ENCODE measurements around the gene AASDHPPT.
A peak's percentile ranks its signal among the peaks of the same experiment; 100 is the strongest.

Gene AASDHPPT

DNA sequence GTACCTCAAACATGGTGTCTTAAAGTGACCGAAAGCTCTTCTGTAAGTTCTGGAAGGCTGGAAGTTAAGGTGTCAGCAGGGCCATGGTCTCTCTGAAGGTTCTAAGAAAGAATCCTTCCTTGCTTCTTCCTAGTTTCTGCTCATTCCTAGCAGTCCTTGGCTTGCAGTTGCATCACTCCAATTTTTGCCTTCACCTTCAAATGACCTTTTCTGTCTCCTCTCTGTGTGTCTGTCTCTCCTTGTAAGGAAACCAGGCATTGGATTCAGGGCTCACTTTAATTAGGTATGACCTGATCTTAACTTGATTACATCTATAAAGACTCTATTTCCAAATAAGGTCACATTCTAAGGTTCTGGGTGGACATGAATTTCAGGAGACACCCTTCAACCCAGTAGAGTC, 8.7 kb downstream of the AASDHPPT start:
- no peak for DNase-seq (ENCODE audit: insufficient read length, low spot score)
- peak; percentile 23 for FAIRE-seq

DNA sequence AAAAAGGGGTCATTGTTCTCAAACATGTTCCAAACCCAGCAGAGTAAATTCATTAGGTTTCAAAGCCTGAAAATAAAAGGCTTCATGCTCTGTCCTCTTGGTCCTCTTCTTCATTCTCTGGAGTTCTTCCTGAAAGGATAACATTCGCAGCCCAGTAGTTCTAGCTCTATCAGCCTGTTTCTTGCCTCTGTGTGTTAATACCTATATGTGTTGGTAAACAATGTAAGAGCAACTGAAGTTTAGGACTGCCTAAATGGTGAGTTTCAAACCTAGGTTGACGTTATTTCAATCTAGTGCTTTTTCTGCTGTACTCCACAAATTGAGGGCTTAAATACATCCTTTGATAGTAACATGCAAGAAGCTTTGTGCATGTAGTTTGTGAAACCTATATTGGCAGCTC, 9.4 kb downstream of the AASDHPPT start:
- no peak for FAIRE-seq
- DNase-seq (ENCODE audit: insufficient read length, low spot score): no peak

DNA sequence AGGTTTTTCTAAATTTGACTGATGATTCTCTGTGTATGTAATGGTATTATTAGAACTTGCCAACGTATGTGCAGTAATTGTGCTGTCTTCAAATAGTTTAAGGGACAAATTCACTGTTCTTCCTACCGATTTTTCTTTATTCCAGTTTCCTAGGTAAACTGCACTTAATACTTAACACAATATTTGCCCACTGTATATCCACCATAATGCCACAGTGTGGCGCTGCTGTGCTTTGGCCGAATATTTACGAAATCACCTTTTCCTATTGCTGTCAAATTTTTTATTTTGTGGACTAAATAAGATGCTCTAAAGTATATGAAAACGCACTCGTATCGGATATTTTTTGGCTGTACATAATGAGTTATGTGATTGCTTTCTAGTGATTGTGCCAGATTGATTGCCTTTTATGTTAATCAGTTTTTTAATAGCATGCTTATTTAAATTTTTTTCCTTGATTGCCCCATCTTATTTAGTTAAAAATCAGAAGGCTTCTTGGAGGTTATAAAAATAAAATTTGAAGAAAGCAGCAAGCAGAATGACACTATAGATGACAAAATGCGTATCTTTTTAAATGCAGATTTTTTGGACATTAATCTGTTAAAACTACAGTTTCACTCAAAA, 10.5 kb downstream of the AASDHPPT start:
- FAIRE-seq (peak; percentile 16), DNase-seq (ENCODE audit: insufficient read length, low spot score) (peak; percentile 7)

DNA sequence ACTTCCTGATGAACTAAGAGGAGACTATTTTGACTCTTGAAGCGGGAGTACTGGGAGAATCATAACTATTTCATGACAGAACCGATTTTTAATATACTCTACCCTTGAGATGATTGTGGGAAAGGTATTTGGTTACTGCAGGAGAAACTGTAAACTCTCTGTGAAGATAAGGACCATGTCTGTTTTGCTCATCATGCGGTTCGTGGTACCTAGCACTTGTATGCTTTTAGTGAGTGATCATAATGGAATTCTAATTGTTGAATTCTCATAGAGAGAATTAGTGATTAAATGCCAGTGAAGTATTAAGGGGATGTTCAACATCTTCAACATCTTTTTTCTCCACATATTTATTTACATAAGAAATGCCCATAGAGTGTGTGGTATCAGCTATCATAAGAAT, 11.4 kb downstream of the AASDHPPT start:
- FAIRE-seq: no peak
- no peak for DNase-seq (ENCODE audit: insufficient read length, low spot score)

DNA sequence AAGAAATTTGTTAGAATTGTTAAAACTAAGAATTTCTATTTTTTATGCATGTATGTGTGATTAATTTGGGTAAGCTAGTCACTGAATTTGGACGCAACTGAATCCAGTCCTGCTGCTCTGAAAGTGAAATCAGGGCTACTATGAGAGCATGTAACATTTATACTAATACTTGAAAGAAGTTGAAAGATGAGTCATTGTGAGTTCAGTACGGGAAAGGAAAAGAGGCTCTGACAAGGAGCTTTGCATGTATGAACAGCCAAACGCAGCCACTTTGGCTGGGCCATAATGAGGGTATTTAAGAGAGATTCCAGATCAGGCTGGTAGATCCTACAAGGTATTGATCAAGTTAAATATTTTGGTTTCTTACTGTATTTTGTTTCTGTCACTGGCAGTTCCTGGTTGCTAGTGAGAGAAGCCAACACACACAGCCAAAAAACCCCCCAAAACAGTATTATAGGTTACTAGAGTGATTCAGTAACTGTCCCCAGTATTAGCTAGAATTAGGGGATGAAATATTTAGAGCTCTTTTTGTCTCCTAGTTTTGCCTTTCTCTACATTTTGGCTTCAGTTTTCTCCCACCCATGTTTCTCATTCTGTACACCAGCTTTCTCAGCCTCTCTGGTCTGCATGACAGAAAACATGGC, 14.1 kb downstream of the AASDHPPT start:
- FAIRE-seq: no peak
- DNase-seq (ENCODE audit: insufficient read length, low spot score): no peak

DNA sequence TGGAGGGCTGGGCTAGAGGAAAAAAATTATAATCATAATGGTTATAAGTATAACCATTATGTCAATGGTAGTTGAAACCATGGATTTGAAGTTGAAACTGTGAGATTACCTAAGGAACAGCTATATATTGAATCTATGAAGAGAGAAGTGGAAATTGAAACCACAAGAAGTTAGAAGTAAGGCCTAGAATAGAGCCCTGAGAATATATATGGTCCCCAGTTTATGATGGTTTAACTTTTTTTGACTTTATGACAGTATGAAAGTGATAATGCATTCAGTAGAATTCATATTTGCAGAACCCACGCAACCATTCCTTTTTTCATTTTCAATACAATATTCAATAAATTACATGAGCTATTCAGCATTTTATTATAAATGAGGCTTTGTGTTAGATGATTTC, 15.0 kb downstream of the AASDHPPT start:
- no peak for DNase-seq (ENCODE audit: insufficient read length, low spot score)
- FAIRE-seq: no peak

DNA sequence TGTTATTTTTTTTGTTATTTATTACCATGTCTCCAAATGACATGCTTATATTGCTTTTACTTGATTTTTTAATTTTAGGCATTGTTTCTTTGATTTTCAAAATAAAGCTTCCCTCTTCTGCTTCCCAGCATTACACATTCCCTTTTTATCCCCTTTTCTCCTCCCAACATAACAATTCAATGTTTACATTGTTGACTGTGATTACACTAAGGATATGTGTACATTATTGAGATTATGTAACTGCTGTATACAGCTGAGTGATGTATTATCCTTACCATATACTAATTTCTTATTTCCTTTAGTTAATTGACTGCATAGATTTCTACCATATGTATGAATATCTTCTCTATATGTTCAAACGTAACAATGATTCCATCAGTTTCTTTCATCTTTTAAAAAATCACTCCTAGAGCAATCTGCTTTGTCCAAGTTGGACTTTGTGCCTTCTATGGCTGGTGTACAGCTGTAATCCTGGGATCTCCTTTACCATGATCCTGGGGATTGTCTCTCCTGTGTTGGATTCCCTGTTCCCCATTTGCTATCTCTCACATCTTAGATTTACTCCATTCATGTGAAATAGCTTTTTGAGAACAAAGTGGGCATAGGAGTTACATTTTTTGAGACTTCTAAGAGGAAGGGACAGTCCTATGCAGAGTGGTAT, 21.6 kb downstream of the AASDHPPT start:
- FAIRE-seq: no peak
- no peak for DNase-seq (ENCODE audit: insufficient read length, low spot score)

DNA sequence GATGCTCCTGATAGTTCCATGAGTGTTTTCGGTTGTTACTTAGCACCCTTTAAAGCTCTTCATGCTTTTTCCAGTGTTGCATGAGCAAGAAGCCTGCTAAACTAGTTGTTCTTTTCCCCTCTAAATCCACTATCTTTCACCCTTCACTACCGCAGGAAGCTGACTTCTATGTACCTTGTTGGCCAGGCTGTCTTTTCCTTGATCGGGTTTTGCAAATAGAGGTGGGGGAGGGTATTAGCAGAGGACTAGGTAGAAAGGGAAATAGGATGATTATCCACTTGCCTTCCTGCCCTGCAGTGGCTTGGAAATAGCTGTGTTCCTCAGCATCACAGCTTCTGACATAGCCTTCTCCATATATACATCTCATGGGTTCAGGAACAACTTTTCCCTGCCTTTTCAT, 23.9 kb downstream of the AASDHPPT start:
- FAIRE-seq (no peak), DNase-seq (ENCODE audit: insufficient read length, low spot score) (no peak)

DNA sequence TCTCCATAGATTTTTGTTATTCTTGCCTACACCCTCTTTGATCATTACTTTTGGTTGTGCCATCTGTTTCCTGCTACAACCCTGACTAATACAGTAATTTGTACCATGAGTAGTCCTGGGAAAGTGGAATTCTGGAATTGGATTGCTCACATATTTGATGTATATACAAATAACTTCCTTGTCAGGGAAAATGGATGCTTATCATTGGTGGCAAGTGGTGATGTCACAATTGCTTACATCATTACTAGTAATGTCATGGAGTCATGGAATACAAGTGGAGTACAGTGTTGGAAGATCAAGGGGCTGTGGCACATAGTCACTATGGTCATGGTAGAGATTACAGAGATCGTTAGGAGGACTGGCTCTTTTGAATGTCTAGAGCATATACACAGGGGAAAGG, 24.4 kb downstream of the AASDHPPT start:
- FAIRE-seq (no peak), DNase-seq (ENCODE audit: insufficient read length, low spot score) (no peak)

DNA sequence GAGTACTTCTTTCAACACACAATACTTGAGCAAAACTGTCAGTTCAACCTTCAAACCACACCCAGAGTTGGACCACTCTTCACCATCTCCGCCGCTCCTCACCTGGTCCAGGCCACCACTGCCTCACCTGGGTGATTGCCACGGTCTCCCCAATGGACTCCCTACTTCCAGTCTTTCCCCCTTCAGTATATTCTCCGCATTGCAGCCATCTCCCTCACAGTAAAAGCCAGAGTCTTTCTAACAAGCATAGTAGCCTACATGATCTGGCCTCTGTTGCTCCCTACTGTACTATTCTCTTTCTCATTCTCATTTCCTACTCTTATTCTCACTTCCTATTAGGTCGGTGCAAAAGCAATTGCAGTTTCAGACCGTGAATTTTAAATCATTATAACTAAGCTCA, 28.5 kb downstream of the AASDHPPT start:
- DNase-seq (ENCODE audit: insufficient read length, low spot score) (no peak), FAIRE-seq (no peak)

DNA sequence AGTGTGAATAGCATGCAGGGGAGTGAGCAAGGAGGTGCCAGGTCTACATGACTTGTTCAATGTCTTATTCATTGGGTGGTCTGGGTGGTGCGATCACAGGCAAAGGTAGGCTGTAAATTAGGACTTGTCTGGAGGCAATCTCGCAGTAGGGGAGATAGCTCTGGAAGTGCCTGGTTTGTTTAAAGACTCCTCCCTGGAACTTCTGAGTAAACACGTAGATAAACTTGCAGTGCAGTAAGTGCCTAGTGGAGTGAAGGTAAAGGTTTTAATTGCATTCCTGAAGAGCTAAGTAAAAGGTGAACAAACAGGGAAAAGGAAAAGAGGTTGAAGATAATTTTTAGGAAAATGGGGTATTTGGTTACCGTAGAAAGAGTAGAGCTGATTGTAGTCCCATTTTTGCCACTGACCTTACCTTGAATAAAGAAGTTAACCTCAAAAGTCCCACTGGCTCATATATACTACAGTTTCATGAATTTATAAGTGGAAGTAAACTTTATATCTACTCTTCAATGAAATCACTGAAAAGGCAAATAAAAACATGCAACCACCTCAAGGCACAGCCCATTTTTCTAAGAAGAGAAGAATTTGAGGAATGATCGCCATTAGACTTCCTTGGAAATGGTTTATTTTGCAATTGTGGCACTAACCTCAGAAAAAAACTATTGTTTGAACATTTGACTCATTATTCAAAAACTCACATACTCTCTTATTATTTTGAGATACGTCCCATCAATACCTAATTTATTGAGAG, 44.3 kb downstream of the AASDHPPT start:
- no peak for DNase-seq (ENCODE audit: insufficient read length, low spot score)

DNA sequence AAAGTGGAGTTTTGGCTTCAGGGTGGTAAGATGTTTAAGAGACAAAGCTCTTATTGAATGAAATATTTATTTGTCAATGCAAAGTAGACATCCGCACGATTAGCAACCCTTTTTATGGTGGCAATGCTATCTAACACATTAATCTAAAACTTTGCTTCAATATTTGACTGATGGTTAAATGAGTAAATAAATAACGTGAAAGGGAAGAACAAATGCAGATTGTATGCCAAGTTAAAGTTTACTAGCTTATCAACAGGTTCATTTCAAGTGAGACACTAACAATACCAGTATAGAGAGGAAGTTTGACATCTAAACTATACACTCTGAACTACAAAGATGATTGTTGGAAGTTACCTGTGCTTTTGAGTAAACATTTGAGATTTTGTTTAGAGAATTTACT, 50.1 kb downstream of the AASDHPPT start:
- DNase-seq (ENCODE audit: insufficient read length, low spot score) (no peak), FAIRE-seq (no peak)

More for the DNA sequence above, 44.3 kb downstream of the AASDHPPT start:
- FAIRE-seq: no peak

DNA sequence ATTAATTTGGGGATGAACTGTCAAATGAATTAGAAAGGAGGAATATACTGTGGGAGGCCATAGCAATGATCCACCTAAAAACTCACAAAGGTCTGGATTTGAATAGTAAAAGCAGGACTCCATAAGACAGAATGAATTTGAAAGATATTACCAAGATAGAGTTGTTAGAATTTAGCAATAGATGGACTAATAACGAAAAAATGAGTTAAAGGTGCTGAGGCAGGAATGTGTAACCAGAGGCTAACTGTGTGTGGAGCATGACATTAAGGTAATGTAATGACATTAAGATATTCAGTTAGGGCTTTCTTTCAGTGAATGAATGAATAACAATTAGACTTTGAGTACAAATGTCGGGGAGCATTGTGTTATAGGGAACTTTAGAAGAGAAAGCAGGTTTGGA, 51.3 kb downstream of the AASDHPPT start:
- FAIRE-seq (no peak), DNase-seq (ENCODE audit: insufficient read length, low spot score) (no peak)

DNA sequence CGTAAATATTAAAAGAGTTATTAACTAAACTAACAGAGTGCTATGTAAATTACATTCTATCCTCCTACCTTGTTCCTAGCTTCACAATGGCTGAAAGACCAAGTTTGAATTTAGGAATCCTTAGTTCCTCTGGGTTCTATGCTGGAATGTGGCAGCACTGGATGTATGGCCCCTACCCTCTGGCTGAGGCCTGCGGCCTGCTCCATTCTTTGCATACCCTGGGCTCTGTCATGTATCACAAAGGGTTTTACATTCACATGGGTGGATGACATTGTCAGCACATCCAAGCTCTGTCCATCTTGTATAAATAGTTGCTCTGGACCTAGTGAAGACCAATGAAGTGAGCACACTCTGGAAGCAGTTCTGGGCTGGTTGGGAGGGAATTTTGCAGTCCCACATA, 54.5 kb downstream of the AASDHPPT start:
- FAIRE-seq (no peak), DNase-seq (ENCODE audit: insufficient read length, low spot score) (no peak)

DNA sequence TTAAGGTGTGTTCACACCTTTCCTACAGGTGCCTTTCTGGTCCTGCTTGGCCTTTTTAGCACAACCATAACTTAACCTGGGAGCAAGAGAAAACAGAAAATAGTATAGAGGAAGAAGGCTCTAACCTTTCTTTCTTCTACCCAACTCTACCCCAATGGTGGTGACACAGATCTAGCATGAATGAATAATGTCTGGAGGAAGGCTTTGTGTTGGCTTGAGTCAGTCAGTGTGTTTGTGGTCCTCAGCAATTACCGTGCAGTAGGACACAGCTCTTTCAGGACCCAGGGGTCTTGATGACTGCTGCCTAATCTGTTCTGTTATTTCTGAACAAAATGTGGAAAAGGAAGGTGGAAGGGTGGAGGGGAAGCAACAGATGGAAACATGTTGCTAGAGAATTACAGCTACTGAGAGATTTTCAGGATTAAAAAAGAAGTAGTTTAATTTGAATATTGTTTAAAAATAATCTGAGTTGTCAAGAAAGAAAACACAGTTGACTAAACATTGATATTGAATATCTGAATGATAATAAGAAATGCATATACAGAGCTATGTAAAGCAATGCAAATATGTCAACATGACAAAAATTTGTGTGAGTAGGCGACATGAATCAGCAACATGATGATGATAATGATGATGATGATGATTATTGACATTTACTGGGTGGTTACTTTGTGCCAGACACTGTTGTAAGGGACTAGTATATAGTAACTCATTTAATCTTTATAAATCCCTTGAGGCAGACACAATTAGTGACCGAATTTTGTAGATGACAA, 55.3 kb downstream of the AASDHPPT start:
- no peak for DNase-seq (ENCODE audit: insufficient read length, low spot score)
- FAIRE-seq: no peak

DNA sequence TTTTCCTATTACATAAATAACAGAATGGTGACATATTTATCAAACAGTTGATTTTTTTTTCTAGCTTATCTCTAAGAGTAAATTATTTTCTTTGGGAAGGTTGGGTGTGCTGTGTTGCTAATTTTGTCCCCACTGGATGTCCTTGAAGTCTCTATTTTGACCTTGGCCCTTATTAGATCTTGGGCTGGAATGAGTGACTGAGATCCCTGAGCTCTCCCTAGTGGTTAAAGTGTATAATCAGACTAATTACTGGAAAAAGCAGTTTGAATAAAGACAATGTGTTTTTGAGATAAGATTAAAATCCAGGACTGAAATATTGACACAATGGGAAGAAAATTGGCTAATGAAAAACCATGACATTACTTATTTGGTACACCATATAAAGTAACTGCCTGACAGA, 56.1 kb downstream of the AASDHPPT start:
- DNase-seq (ENCODE audit: insufficient read length, low spot score): no peak
- no peak for FAIRE-seq

DNA sequence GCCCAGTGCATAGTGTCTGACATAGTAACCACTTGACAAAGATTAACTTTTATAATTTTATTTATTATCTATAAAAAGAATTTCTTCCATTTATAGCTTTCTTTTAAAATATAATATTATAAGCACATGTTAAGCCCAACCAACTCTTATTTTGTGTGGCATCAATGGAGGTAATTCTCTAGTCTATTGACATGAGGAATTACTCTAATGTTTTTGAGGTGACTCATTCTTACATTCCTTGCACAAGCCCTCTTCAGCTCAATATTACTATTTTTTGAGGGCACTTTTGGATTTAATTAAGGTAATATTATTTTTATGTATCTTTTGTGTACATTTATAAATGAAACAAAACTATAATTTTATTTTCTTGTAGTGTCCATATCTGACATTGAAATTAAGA, 59.6 kb downstream of the AASDHPPT start:
- DNase-seq (ENCODE audit: insufficient read length, low spot score): no peak

DNA sequence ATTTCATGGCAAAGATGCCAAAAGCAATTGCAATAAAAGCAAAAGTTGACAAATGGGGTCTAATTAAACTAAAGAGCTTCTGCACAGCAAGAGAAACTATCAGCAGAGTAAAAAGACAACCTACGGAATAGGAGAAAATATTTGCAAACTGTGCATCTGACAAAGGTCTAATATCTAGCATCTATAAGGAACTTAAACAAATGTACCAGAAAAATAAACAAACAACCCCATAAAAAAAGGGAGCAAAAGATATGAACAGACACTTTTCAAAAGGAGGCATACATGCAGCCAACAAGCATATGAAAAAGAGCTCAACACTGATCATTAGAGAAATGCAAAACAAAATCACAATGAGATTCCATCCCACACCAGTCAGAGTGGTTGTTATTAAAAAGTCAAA, 60.3 kb downstream of the AASDHPPT start:
- DNase-seq (ENCODE audit: insufficient read length, low spot score): no peak
- FAIRE-seq: no peak

More for the DNA sequence above, 59.6 kb downstream of the AASDHPPT start:
- no peak for FAIRE-seq

Data from HTR-8/SVneo (cell line).